DOHH2 (cell line): ENCODE measurements around the gene DPH6.

ENCODE experiments used
- H3F3A ChIP-seq: fragments of 200-600 bp; sonication (generic), shearing (Covaris generic); 2 replicates; pipeline ENCODE4 v1.6.0; 2016; ENCODE audit warnings: antibody characterized with exemption, mild to moderate bottlenecking; ENCODE audit not compliant: control insufficient read depth, insufficient read depth
- H3K27ac ChIP-seq: fragments of 200-600 bp; sonication (generic); 2 replicates; pipeline ENCODE4 v1.5.1; 2014; ENCODE audit warnings: low read depth, mild to moderate bottlenecking, low read length, moderate library complexity
- H3K27me3 ChIP-seq: fragments of 200-600 bp; sonication (generic); 2 replicates; pipeline ENCODE4 v1.6.1; 2014; ENCODE audit warnings: mild to moderate bottlenecking, low read length, mixed read lengths; ENCODE audit not compliant: control insufficient read depth
- H3K36me3 ChIP-seq: fragments of 200-600 bp; sonication (generic); 2 replicates; pipeline ENCODE4 v1.6.1; 2014; ENCODE audit warnings: mild to moderate bottlenecking, low read length, moderate library complexity, mixed read lengths; ENCODE audit not compliant: control insufficient read depth
- H3K4me1 ChIP-seq: fragments of 200-600 bp; sonication (generic); 2 replicates; pipeline ENCODE4 v1.6.1; 2014; ENCODE audit warnings: mild to moderate bottlenecking, low read length, mixed read lengths; ENCODE audit not compliant: control insufficient read depth
- H3K4me2 ChIP-seq: fragments of 200-600 bp; sonication (generic); 2 replicates; pipeline ENCODE4 v1.6.0; 2014; ENCODE audit warnings: mild to moderate bottlenecking, low read length, moderate library complexity
- H3K4me3 ChIP-seq: fragments of 200-600 bp; sonication (generic); 2 replicates; pipeline ENCODE4 v1.5.1; 2014; ENCODE audit warnings: mild to moderate bottlenecking, low read length, mixed read lengths
- H3K79me2 ChIP-seq: fragments of 200-600 bp; sonication (generic); 2 replicates; pipeline ENCODE4 v1.6.1; 2014; ENCODE audit warnings: mild to moderate bottlenecking, low read length, mixed read lengths; ENCODE audit not compliant: control insufficient read depth
- H3K9me2 ChIP-seq: fragments of 200-600 bp; sonication (generic); replicated peaks from 2 replicates; pipeline ENCODE4 v1.6.1; 2014; ENCODE audit warnings: mild to moderate bottlenecking, low read length, mixed read lengths; ENCODE audit not compliant: control insufficient read depth
- H3K9me3 ChIP-seq: fragments of 200-600 bp; sonication (generic); 2 replicates; pipeline ENCODE4 v1.6.1; 2014; ENCODE audit warnings: antibody characterized with exemption, low read length, mixed read lengths; ENCODE audit not compliant: control insufficient read depth, insufficient read depth
- H4K20me1 ChIP-seq: fragments of 200-600 bp; sonication (generic); 2 replicates; pipeline ENCODE4 v1.6.0; 2014; ENCODE audit warnings: low read depth, mild to moderate bottlenecking, antibody characterized with exemption, low read length, moderate library complexity; ENCODE audit not compliant: control insufficient read depth, insufficient read depth
- EZH2phosphoT487 ChIP-seq: fragments of 200-600 bp; sonication (generic); IDR thresholded peaks from 2 replicates; pipeline ENCODE4 v1.6.1; 2017; ENCODE audit warnings: borderline replicate concordance, mild to moderate bottlenecking, antibody characterized with exemption, low read length, moderate library complexity, mixed read lengths
- TF ChIP-seq, protein P1 (sequence below): fragments of 200-600 bp; sonication (generic); IDR thresholded peaks from one replicate; pipeline ENCODE4 v1.5.1; 2014; ENCODE audit warnings: antibody characterized with exemption, mild to moderate bottlenecking, low read depth, low read length; ENCODE audit not compliant: poor library complexity, severe bottlenecking

DPH6 gene

DNA sequence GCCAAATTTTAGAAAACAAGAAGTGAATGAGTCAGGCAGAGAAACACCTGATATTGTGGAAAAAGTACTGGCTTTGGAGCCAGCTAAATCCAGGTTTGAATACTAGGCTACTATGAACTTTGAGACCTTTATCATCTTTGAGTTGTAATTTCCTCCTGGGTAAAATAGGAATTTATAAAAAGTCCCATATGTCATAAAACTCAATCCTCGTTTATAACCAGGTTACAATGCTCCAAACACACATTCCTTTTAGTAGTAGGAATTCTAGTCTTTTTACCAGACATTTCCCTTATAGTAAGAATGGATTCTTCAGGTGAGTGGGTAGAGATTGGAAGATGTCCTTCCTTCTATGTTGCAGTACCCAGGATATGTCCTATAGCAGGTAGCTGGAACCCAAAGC lies 16.7 kb upstream of the DPH6 start:
- TF ChIP-seq, protein P1, sequence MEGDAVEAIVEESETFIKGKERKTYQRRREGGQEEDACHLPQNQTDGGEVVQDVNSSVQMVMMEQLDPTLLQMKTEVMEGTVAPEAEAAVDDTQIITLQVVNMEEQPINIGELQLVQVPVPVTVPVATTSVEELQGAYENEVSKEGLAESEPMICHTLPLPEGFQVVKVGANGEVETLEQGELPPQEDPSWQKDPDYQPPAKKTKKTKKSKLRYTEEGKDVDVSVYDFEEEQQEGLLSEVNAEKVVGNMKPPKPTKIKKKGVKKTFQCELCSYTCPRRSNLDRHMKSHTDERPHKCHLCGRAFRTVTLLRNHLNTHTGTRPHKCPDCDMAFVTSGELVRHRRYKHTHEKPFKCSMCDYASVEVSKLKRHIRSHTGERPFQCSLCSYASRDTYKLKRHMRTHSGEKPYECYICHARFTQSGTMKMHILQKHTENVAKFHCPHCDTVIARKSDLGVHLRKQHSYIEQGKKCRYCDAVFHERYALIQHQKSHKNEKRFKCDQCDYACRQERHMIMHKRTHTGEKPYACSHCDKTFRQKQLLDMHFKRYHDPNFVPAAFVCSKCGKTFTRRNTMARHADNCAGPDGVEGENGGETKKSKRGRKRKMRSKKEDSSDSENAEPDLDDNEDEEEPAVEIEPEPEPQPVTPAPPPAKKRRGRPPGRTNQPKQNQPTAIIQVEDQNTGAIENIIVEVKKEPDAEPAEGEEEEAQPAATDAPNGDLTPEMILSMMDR = no peak
- TF ChIP-seq EZH2phosphoT487 = no peak
- Histone ChIP-seq H3K79me2 (no peaks in the 10 kb centered on the region), H4K20me1 (no peaks in the 10 kb centered on the region), H3K27me3 (no peaks in the 10 kb centered on the region), H3K27ac (no peak overlapping the region), H3K9me2 (no peaks in the 10 kb centered on the region), H3K4me1 (peaks cover 11% of the 10 kb centered on the region), H3K4me2 (no peak overlapping the region), H3K4me3 (no peak overlapping the region), H3K9me3 (no peaks in the 10 kb centered on the region), H3F3A (no peaks in the 10 kb centered on the region), H3K36me3 (no peaks in the 10 kb centered on the region)

DNA sequence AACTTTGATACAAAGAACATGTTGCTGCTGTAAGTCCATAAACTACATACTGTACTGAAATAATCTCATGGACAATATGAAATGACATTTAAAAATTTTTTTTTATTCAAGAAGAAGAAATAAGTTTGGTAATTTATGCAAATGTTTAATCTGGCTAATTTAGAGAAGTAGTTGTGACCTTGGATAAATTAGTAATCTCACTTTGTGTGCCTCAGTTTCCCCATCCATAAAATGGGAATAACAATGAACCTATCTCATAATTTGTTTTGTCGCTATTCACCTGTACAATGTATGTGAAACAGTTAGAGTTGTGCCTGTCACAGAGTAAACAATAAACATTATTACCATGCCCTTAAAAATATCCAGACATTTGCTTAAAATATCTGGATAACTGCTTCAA lies 15.3 kb upstream of the DPH6 start:
- no peaks in the 10 kb centered on the region for H3K36me3 ChIP-seq
- no peaks in the 10 kb centered on the region for H3F3A ChIP-seq
- no peaks in the 10 kb centered on the region for H3K9me2 ChIP-seq
- no peaks in the 10 kb centered on the region for H3K27me3 ChIP-seq
- H3K4me1 ChIP-seq = peaks cover 11% of the 10 kb centered on the region
- H3K4me3 ChIP-seq = no peak overlapping the region
- H3K9me3 ChIP-seq = no peaks in the 10 kb centered on the region
- H3K4me2 ChIP-seq = no peak overlapping the region
- no peaks in the 10 kb centered on the region for H3K79me2 ChIP-seq
- no peak overlapping the region for H3K27ac ChIP-seq
- TF ChIP-seq, protein P1 = no peak
- no peak for TF ChIP-seq EZH2phosphoT487
- H4K20me1 ChIP-seq = no peaks in the 10 kb centered on the region

DNA sequence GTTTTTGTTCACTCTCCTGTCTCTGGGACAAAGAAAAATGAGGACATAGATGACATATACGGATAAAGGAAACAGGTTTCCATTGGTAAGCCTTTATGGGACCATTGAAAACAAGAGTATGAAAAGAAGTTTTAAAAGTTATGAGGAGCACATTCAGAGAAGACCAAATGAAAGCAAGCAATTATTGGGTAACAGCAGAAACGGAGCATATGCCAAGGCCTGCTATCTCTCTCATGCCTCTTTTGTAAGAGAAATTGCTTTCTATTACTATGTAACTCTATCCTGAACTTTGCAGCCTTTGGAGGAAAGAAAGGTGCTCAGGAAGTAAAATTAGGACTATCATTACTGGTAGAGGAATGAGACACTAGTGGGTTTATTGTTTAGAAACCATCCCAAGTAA lies 14.9 kb upstream of the DPH6 start:
- no peaks in the 10 kb centered on the region for H3K36me3 ChIP-seq

More for the DNA sequence above, 14.9 kb upstream of the DPH6 start:
- no peak overlapping the region for H3K27ac ChIP-seq
- no peaks in the 10 kb centered on the region for H4K20me1 ChIP-seq
- H3K9me2 ChIP-seq = no peaks in the 10 kb centered on the region
- peaks cover 11% of the 10 kb centered on the region for H3K4me1 ChIP-seq
- H3K79me2 ChIP-seq = no peaks in the 10 kb centered on the region
- no peaks in the 10 kb centered on the region for H3K27me3 ChIP-seq
- TF ChIP-seq, protein P1 = no peak
- no peak for TF ChIP-seq EZH2phosphoT487
- H3K4me3 ChIP-seq = no peak overlapping the region
- H3F3A ChIP-seq = no peaks in the 10 kb centered on the region
- H3K4me2 ChIP-seq = no peak overlapping the region
- H3K9me3 ChIP-seq = no peaks in the 10 kb centered on the region
